MCF 10A (cell line): ENCODE results near the gene ADGRF5. TPM values are rescaled to one million over a fixed set of nuclear protein-coding genes. Genes with fewer than 3 reads are reported as not detected.

ENCODE experiments used
- Bru-seq: library from RNA; stranded (reverse); fragments of 400-500 nt; gene quantifications from one replicate; lab custom pipeline; 2021; lab: Mats Ljungman, UMichigan
- BruChase-seq, 2 experiments: library from RNA; stranded (reverse); fragments of 400-500 nt; gene quantifications; one replicate each; lab custom pipeline; 2021; lab: Mats Ljungman, UMichigan
- BruUV-seq: library from RNA; stranded (reverse); fragments of 400-500 nt; replicated peaks from 2 replicates; lab custom pipeline; 2021; lab: Mats Ljungman, UMichigan
- CTCF ChIA-PET: fragments of 300-600 bp; sonication (Branson Sonifier 250); formaldehyde crosslinking; extraction: SDS; loops from one replicate; lab custom pipeline; 2021; ENCODE audit warnings: antibody characterized with exemption, inconsistent platforms; lab: Yijun Ruan, JAX
- POLR2A ChIA-PET: fragments of 300-600, 350-650 bp; sonication (Branson Sonifier 250); formaldehyde crosslinking; extraction: SDS; loops from one replicate; lab custom pipeline; 2020; ENCODE audit warnings: antibody characterized with exemption, inconsistent platforms; lab: Yijun Ruan, JAX
- DNase-seq: peaks from one replicate; pipeline ENCODE4 v3.0.0-alpha.2; 2018; ENCODE audit not compliant: unreplicated experiment
- H3K27ac Mint-ChIP-seq: one replicate; pipeline ENCODE4 v1.8.0; 2022; ENCODE audit warnings: mild to moderate bottlenecking, low read depth, mixed read lengths; ENCODE audit not compliant: unreplicated experiment
- H3K27me3 Mint-ChIP-seq: one replicate; pipeline ENCODE4 v1.8.0; 2022; ENCODE audit warnings: mixed read lengths; ENCODE audit not compliant: insufficient read depth, unreplicated experiment
- H3K36me3 Mint-ChIP-seq: one replicate; pipeline ENCODE4 v1.8.0; 2022; ENCODE audit warnings: mild to moderate bottlenecking, moderate library complexity, mixed read lengths; ENCODE audit not compliant: insufficient read depth, unreplicated experiment
- H3K4me1 Mint-ChIP-seq: one replicate; pipeline ENCODE4 v1.8.0; 2022; ENCODE audit warnings: mixed read lengths; ENCODE audit not compliant: insufficient read depth, unreplicated experiment
- H3K4me3 Mint-ChIP-seq: one replicate; pipeline ENCODE4 v1.8.0; 2022; ENCODE audit warnings: mild to moderate bottlenecking, moderate library complexity, mixed read lengths; ENCODE audit not compliant: unreplicated experiment
- H3K9me3 Mint-ChIP-seq: one replicate; pipeline ENCODE4 v1.8.0; 2022; ENCODE audit warnings: mixed read lengths; ENCODE audit not compliant: unreplicated experiment
- CTCF ChIP-seq: fragments of 200-600 bp; IDR thresholded peaks from one replicate; pipeline ENCODE4 v1.8.0; 2022; ENCODE audit warnings: antibody characterized with exemption, mild to moderate bottlenecking; ENCODE audit not compliant: unreplicated experiment
- intact Hi-C: fragments of 100-400 bp; cut with micrococcal nuclease; formaldehyde crosslinking; loops from 2 replicates; pipeline ENCODE4 v1.14.1; 2022
- long read RNA-seq: library from polyadenylated mRNA; stranded (forward); transcript quantifications from one replicate; pipeline ENCODE4 v2.0.0, GENCODE V29; 2022
- total RNA-seq: library from RNA; stranded (reverse); gene quantifications from 2 replicates; pipeline ENCODE4 v1.2.3, GENCODE V29; 2022

Gene ADGRF5, protein sequence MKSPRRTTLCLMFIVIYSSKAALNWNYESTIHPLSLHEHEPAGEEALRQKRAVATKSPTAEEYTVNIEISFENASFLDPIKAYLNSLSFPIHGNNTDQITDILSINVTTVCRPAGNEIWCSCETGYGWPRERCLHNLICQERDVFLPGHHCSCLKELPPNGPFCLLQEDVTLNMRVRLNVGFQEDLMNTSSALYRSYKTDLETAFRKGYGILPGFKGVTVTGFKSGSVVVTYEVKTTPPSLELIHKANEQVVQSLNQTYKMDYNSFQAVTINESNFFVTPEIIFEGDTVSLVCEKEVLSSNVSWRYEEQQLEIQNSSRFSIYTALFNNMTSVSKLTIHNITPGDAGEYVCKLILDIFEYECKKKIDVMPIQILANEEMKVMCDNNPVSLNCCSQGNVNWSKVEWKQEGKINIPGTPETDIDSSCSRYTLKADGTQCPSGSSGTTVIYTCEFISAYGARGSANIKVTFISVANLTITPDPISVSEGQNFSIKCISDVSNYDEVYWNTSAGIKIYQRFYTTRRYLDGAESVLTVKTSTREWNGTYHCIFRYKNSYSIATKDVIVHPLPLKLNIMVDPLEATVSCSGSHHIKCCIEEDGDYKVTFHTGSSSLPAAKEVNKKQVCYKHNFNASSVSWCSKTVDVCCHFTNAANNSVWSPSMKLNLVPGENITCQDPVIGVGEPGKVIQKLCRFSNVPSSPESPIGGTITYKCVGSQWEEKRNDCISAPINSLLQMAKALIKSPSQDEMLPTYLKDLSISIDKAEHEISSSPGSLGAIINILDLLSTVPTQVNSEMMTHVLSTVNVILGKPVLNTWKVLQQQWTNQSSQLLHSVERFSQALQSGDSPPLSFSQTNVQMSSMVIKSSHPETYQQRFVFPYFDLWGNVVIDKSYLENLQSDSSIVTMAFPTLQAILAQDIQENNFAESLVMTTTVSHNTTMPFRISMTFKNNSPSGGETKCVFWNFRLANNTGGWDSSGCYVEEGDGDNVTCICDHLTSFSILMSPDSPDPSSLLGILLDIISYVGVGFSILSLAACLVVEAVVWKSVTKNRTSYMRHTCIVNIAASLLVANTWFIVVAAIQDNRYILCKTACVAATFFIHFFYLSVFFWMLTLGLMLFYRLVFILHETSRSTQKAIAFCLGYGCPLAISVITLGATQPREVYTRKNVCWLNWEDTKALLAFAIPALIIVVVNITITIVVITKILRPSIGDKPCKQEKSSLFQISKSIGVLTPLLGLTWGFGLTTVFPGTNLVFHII (N-terminal part only)
- total RNA-seq (not detected in 2 replicates), Bru-seq, nascent RNA (percentile 8 among the genes with signal in this experiment), BruChase-seq, experiment 1, labeled RNA remaining after a 6-hour chase (percentile 2 among the genes with signal in this experiment), BruChase-seq, experiment 2, labeled RNA remaining after a 2-hour chase (percentile 6 among the genes with signal in this experiment)
- long read RNA-seq, result 0 reads

DNA sequence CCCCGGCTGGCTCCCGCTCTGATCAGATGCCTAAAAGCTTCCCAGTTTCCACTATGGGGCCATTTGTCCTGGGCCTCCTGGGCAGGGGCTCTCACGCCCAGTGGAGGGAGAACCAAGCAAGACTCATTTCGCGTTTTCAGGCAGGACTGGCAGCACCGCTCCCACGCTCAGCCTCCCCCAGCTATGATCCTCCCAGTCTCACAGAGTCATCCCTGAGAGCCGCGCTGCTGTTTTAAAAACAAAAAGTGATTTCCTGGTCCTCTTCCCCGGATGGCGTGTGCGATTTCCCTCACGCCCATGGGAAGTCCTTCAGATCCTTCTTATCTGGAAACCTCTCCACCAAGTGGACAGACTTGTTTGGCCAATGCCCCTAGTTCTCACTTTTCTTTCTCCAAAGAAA, at the start of gene ADGRF5:
TSS of gene ADGRF5 (minus strand) at position 208 of the 400 bp plus-strand sequence. CDS start 15,176 bp downstream, outside the sequence.
- intact Hi-C loops, result no loop called here
- Mint-ChIP-seq H3K36me3 (peaks cover 2% of the 10 kb centered on the region), H3K4me1 (peaks cover 30% of the 10 kb centered on the region), H3K4me3 (no peak within 1 kb of the TSS), H3K27ac (peak within 1 kb of the TSS; percentile 20), H3K9me3 (peaks cover 8% of the 10 kb centered on the region), H3K27me3 (no peaks in the 10 kb centered on the region)
- TF ChIP-seq CTCF, result no peak
- ChIA-PET POLR2A (no interaction called here), CTCF (interaction anchor here (0.6 kb wide), 1 partner anchor 73 kb away, joined by 3 read pairs; no protein-coding TSS in a partner anchor)
- DNase-seq, result no peak
- no TSS peak for BruUV-seq

GRCh38 chr6:46969206-46969605, 47.5 kb upstream of the ADGRF5 start:
- ChIA-PET CTCF (no interaction called here), POLR2A (no interaction called here)
- BruUV-seq, result no TSS peak

DNA sequence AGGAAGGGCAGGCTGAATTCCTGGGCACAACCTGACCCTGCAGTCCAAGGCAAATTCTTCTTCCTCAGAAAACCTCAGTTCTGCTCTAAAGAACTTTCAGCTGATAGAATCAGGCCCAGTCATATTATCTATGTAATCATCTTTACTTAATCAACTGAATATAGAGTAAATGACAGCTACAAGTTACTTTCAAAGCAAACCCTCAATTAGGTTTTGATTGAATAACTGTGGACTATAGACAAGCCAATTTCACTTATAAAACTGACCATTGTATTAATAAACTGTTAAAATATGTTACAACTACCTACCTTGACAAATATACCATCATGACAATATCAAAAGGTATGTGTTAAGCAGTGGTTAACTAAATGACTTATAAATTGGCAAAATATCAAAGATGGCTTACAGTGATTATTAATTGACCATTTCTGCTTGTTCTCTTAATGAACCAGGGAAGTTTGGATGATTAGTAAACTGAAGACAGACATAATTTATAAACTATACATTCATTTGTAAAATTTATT, 46.1 kb upstream of the ADGRF5 start:
- intact Hi-C loops, result no loop called here
- no peaks in the 10 kb centered on the region for H3K27me3 Mint-ChIP-seq
- POLR2A ChIA-PET, result interaction anchor here (1.2 kb wide), 1 partner anchor 42 kb away, joined by 3 read pairs; no protein-coding TSS in a partner anchor
- CTCF ChIA-PET, result no interaction called here
- H3K36me3 Mint-ChIP-seq, result no peaks in the 10 kb centered on the region
- peaks cover 15% of the 10 kb centered on the region for H3K4me1 Mint-ChIP-seq
- no peak overlapping the region for H3K4me3 Mint-ChIP-seq
- no peaks in the 10 kb centered on the region for H3K9me3 Mint-ChIP-seq
- H3K27ac Mint-ChIP-seq, result no peak overlapping the region
- no peak for TF ChIP-seq CTCF
- DNase-seq, result no peak
- no TSS peak for BruUV-seq

More at GRCh38 chr6:46969206-46969605, 47.5 kb upstream of the ADGRF5 start:
- H3K36me3 Mint-ChIP-seq, result peaks cover 7% of the 10 kb centered on the region
- H3K4me1 Mint-ChIP-seq, result peaks cover 16% of the 10 kb centered on the region
- no peak for TF ChIP-seq CTCF
- H3K4me3 Mint-ChIP-seq, result no peak overlapping the region
- intact Hi-C loops, result no loop called here
- H3K27me3 Mint-ChIP-seq, result no peaks in the 10 kb centered on the region
- no peak for DNase-seq
- no peaks in the 10 kb centered on the region for H3K9me3 Mint-ChIP-seq
- no peak overlapping the region for H3K27ac Mint-ChIP-seq
